Ovary (tissue), 3 donors: ENCODE measurements around the gene LAMA2.

Experiments
- CTCF ChIP-seq, 3 donors: fragments of 450-650 bp in 2 of 3; fragments of 200-600 bp in 1 of 3; IDR thresholded peaks; one replicate each; pipeline versions ENCODE4 v1.5.1 to v1.8.0; 2016 to 2022; ENCODE audit warnings: antibody characterized with exemption in 3 of 3, mild to moderate bottlenecking in 1 of 3
- POLR2A ChIP-seq: fragments of 450-650 bp; IDR thresholded peaks from one replicate; pipeline ENCODE4 v1.6.1; 2017; ENCODE audit warnings: antibody characterized with exemption, mild to moderate bottlenecking, moderate library complexity
- donor health status: DM: no; HTN: no; CAD: no.

GRCh38 chr6:129338683-129339082 is 455.7 kb downstream of the LAMA2 start:
- TF ChIP-seq CTCF (IDR thresholded peaks at IDR 0.05) (no peak), POLR2A (no peak)
